HG03571 (cell line): Measurements from ENCODE around the gene CNNM2.
"Not testable (repeated sequence)": the region's sequence is repeated elsewhere in the genome, so short reads cannot be mapped to it uniquely, and the experiment has no call there.

Experiments
- ATAC-seq: cut with Tn5 transposase; IDR thresholded peaks from one replicate; pipeline ENCODE4 v1.9.1; 2021; ENCODE audit not compliant: unreplicated experiment

The CNNM2 gene

DNA sequence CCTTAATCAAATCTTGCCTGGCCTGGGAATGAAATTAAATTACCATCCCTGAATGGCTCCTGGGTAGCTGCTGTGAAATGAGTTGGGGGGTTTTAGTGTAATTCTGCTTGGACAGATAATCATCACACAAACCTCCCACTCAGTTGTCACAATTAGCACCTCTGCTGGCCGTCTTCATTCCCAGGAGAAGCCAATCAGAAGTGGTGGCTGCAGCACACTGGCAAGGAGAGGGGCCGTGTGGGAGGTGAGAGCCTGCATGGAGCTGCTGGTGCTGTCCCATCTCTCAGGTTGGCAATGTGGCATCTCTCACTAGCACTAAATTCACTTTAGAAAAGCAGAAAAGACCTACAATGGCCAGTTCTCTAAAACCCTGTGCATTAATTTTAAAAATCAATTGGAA, 182.5 kb downstream of the CNNM2 start:
- ATAC-seq, result no peak

DNA sequence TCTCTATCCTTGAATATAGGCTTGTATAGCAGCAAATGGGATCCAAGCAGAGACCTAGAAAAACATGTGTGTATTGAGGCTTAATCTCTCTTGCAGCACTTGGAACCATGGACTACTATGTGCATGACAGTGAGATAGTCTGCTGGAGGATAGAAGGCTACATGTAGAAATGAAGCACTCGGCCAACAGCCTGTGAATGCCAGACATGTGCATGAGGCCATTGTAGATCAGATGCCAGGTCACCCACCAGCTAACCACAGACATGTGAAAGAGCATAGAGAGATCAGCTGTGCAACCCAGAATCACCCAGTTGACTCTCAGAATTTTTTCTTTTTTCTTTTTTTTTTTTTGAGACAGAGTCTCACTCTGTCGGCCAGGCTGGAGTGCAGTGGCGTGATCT, 184.1 kb downstream of the CNNM2 start:
- ATAC-seq, result no peak

DNA sequence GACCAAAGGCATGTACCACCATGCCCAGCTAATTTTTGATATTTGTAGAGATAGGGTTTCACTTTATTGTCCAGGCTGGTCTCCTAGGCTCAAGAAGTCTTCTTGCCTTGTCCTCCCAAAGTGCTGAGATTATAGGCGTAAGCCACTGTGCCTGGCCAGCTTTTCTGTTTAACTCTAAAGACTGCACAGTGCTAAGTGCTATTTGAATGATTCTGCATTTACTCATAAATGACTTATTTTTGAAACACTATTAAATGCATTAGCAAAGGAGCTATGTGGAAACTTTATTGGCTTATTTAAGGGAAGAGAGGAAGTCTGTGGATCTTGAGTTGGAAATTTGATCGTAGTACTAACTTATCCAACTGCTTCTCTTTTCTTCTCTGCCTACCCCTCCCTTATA, 185.9 kb downstream of the CNNM2 start:
- ATAC-seq, result no peak

DNA sequence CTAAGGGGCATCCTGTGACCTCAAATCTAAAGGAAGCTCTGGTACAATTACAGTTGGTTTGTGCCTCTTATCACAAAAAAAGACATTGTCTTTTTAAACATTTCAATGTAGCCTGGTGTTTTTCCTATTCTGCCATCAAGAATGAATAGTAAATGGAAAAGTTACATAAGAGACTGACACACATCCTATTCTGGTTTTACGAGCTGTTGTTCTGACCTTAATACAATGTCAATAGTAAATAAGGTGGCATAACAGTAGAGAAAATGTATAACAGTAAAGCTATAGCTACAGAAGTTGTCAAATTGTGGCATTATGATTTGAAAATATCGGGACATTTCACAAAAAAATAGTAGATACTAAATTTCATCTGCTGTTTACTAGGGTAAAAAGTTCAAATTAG, 186.6 kb downstream of the CNNM2 start:
- no peak for ATAC-seq

DNA sequence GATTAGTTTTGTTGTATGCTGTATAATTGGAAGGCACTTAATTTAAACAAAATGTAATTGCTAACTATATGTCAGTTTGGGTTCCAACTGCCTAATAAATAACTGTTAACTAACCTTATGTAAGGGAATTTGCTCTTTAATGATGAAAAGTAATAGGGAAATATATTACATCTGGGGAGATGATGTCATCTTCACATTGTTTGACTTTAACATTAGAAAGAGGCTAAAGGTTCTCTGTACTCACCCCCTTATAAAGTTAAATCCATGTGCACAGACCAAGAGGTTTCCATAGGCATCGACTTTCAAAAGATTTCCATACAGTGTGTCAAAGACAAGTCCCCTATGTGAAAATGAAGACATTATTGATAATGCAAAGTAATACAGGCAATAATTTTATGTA, 187.4 kb downstream of the CNNM2 start:
- ATAC-seq, result no peak

DNA sequence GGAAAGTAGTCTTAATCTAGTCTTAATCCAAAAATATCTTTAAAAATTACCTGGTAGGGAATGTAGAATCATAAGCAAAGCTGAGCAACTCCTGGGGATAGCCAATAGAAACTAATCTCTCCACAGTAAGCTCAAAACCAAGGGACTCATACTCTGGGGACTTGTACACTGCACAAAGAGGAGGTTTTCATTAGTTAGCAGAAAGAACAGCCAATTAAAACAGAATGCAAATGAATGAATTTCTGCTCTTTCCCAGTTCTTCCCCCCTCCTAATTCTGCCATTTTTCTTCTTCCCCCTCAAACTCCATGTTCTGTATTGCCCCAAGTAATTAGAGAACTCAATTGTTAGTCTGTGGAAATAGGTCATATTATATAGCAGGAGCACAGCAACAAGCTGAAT, 188.4 kb downstream of the CNNM2 start:
- ATAC-seq, result no peak

DNA sequence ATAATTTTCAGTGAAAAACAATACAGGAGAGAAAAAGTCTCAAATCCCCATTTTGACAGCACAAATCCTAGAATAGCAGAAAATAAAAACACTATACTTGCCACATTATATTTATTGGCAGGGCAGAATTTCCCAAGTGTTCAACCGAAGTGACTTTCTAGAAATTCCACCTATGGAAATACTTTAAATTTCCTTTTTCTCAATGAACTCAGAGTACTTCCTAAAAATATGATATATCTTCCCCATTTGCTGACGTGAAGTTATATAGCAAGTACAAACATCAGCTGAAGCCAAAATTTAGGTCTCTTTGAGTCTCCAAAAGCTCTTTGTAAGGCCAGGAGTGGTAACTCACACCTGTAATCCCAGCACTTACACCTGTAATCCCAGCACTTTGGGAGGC, 191.7 kb downstream of the CNNM2 start:
- ATAC-seq, result no peak

DNA sequence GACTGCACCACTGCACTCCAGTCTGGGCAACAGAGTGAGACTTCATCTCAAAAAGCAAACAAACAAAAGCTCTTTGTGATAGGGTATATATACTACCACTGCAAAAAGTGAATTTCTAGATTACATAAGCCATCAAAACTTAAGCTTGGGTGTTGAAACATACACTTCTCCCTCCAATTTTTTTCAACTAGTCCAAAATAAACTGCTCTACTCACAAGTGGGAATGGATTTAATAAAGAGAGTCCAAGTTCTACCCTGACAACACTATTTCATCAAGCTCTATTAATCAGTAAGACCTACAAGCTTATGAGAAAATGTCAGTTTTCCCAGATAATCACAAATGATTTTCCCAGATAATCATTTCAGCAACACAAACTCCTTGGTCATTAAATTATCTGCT, 192.3 kb downstream of the CNNM2 start:
- no peak for ATAC-seq

DNA sequence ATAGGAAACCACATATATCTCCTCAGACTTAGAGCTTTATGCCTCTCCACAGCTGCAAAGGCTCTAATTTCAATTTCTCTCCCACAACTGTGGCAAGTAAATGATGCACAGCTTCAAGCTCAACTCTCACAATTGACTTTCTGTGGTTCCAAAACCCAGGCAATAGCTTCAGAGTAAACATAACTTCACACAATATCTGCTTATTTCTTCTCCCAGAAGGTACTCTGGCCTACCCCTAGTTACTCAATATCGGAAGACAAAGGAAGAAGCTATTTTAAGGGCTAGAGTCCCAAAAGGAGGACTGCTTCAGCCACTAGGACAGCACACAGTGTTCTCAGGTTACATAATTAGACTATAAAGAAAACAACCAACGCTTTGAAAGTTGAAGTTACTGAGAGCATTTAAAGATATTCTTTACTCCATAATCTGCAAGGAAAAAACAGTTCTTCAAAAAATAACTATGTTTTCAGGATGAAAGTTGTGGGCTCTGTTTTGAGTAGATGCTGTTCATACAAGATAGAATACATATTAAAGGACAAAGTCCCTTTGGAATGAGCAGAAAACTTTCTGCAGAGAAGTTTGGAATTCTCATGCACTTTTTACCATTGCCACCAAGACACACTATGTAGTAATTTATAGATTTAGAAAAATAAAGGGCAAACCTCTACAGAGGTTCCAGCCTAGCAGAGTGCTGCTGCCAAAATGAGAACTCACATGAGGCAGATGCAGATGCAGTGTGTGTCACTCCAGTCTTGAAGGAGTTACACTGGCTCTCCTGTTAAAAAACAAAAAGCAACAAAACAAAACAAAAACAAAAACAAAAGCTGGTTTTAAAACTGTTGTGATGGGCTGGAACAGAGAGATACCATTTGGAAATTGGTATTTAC, 193.2 kb downstream of the CNNM2 start:
- peak; percentile 56 for ATAC-seq

DNA sequence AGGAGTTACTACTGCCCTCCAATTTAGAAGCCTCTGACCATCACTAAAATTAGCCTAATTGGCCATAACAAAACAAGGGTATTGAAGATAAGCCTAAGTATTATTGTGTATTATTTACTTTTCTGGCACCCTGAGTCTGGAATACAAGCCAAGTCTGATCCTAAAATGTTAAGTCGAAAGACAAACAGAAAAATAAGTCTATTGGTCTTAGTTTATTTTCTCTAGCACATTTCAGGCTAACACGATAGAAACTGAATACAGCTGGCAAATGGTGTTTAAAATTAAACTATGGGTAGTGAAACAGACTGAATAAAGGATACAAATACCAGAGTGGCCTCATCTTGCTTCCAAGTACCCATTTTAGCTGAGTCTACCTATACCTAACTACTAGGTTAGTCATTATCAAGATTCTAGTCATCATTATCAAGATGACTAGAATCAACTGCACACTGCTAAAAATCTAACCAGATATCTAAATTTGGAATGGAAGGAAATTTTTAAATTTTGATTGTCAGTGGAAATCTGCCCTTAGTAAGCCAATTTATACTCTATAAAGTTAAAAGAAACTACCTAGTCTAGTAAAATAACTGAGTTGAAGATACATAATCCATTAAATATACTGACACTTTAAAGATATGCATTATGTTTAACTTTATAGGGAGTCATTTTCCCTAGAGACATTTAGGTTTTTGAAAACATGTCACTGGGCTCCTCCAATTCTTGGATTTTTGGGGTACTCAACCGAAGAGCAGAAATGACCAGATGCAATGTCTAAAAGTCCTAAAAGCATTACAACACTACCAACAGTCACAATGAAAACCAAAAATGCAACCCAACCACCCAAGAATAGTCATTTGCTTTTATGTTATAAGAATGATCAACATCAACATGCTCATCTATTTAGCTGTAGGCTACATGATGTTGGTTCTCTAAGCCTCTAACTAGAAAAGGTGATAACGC, 194.1 kb downstream of the CNNM2 start:
- ATAC-seq, result peak; percentile 69

DNA sequence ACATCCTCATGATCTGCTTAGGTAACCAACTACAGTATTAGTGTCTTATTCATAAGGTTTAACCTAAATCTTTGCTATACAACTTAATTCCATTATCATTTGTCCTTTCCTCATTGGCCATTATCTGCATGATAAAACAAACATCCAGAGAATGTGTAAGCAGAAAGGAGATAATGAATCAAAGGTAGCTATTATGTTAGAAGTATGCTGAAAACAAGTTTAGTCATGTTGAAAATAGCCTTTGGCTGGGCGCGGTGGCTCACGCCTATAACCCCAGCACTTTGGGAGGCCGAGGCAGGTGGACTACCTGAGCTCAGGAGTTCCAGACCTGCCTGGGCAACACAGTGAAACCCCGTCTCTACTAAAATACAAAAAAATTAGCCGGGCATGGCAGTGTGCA, 196.8 kb downstream of the CNNM2 start:
- no peak for ATAC-seq

DNA sequence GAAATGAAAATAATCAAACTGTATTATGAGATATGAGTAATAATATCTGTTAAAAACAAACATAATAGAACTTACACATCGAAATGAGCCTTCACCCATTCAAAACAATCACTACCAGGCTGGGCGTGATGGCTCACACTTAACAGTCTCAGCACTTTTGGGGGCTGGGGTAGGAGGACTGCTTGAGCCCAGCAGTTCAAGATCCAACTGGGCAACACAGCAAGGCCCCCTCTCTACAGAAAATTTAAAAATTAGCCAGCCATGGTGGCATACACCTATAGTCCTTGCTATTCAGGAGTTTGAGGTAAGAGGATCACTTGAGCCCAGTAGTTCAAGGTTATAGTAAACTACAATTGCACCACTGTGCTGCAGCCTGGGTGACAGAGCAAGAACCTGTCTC, 199.2 kb downstream of the CNNM2 start:
- no peak for ATAC-seq

DNA sequence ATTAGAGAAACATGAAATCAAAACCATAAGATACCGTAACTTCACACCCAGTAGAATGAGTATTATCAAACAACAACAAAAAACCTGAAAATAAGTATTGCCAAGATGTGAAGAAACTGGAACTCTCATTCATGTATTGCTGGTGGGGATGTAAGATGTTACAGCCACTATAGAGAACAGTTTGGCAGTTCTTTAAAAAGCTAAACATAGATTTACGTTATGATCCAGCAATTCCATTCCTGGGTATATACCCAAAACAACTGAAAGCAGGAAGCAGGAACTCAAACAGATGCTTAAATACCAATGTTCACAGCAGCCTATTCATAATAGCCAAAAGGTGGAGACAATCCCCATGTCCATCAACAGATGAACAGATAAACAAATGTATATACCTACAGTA, 202.5 kb downstream of the CNNM2 start:
- ATAC-seq, result no peak

DNA sequence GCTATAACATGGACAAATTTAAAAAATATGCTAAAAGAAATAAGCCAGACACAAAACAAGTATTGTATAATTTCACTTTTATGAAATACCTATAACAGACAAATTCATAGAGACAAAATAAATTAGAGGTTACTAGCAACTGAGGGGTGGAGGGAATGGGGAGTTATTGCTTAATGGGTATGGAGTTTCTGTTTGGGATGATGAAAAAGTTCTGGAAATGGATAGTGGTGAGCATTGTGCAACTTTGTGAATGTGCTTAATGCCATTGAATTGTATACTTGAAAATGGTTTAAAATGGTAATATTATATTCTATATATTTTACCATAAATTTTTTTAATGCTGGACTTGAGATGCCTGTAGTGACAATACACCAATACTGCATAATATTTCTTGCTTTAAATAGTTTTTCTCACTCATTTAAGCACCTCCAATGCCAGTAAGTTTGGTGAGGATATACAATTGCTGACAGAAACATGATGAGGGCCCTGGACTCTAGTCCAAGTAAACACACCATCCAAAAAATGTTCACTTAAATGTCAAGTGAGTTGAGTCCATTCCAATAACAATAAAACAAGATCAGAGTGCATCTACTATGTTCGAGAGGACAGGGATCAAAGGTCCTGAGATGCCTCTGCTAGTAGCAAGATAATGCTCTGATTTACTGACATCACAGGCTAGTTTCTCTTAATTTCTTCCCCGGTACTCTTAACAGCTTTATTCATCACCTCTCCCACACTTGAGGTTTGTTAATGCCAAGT, 203.1 kb downstream of the CNNM2 start:
- ATAC-seq, result no peak

DNA sequence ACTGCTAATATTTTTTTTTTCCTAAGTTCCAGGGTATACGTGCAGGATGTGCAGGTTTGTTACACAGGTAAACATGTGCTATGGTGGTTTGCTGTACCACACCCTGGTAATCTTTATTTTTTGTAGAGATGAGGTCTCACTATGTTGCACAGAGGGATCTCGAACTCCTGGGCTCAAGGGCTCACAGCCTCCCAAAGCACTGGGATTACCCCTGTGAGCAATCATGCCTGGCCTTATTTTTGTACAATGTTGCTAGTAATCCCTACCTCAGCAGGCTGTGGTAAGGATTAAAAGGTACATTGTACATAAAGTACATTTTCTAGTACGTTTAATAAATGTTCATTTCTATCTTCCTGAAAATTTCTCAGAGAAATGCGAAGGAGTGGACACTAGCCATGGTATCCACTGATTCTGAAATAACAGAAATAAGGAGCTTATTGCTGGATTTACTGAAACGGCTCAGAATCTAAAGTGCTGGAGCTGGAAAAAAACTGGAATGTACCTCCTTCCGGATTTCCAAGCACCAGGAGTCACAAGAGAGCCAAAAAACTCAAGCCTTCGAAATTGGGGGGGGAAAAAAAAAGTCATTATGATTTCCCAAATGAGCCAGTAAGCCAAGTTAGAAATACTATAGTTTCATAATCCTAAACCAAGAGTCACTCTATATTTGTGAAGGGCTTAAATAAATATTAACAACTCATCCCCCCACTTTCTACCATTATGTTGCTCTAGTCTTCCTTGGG, 205.4 kb downstream of the CNNM2 start:
- no peak for ATAC-seq

DNA sequence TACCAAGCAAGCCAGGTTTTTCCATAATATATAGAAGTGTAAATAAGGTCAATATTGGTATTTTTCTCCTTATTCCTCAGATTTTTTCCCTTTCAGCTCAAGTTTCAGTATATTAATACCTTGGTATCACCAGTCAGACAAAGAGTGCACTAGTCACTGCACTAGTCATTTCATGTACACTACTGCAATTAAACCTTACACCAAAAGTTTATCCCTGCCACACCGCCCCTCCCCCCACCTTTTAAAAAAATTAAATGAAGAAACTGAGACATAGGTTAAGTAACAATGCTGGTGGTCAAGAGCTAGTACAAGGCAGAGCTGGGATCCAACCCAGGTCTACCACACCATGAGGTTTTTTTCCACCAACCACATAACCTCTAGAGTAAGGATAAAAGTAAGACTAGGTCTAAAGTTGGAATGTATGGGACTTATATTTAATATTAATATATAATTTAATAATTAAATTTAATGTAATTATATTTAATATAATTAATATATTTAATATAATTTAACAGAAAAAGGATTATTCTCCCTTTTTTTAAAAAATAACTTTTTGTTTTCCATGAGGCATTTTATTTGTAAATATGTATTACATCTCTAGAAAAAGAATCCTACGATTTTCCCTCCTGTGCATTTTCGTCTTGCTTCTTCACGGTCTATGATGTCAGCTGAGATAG, 206.5 kb downstream of the CNNM2 start:
- no peak for ATAC-seq

DNA sequence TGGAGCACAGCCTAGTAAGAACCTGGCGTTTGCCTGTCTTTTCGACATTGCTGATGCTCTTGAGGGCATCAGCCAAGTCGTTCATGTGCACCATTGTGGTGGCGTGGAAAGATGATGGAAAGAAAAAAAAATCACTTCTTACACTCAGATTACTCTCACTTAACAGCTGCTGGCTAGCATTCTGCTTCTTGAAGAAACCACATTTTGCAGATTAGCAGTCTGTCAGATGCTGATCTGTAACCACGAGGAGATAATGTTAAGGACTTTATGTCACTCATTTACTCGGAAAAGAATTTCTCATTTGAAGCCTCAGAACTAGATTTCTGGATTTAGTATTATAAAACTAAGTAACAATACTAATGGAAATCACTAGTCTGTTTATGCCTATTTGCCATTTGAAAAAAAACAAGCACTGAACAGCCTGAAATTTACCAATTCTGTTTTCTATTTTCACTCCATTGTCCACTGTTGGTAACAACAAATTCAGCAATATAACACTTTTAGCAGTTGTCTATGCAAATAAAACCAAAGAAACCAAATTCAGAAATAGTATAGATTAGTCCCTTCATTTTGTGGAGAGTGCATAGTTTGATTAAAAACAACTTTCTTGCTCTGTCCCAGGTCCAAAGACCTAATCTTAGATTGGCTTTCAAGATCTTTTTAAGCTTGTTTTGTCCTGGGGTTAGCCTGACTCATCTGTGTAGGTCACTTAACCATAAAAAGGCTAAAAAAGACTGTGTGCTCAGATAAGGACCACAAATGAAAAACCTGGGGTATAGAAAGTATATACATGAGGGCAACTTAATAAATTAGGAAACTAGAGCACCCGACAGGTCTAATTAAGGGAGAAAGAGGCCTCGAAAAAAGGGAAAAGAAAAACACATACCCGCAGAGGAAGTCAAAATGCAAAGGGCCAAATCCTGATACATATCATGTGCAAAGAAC, 207.5 kb downstream of the CNNM2 start:
- peak; percentile 93 for ATAC-seq

DNA sequence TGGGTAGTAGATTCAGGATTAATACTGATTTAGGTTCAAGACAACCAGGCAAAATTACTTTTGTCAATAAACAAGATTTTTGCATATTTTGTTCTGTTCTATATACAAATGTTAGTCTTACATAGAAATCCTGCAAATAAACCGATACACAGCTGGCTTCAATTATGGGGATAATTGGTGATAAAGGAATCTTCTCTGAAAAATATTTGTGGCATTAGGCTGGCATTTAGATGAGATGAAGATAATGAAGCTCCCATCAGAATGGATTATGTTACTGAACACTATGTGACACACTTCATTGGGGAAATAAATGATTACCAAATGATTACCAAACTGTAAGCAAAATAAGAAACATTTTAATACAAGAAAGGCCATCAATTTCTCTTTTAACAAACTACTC, 209.1 kb downstream of the CNNM2 start:
- no peak for ATAC-seq

DNA sequence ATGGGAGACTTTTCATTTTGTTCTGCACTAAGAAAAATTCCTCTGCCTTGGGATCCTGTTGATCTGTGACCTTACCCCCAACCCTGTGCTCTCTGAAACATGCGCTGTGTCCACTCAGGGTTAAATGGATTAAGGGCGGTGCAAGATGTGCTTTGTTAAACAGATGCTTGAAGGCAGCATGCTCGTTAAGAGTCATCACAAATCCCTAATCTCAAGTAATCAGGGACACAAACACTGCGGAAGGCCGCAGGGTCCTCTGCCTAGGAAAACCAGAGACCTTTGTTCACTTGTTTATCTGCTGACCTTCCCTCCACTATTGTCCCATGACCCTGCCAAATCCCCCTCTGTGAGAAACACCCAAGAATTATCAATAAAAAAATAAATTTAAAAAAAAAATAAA, 212.1 kb downstream of the CNNM2 start:
- not testable (repeated sequence) for ATAC-seq
